Measurements from ENCODE around the gene ZNF366.

Gene ZNF366

DNA sequence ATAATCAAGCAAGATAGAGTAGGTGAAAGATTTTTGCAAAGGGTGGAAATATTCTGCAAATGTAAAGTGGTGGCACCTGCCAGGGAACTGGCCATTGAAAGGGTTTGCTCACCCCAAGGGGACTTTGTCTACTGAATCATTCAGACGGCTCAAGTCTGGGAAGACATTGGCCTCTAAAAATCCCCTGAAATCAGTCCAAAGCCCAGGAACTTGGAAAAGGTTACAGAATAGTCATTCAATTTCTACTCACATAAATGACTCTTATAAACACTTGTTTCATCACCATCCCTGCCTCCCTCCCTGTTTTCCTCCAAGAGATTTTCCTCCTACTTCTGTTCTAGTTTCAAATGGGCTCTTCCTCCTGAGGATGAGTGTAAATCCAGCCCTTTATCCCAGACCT lies 28.5 kb downstream of the ZNF366 start:
- no peak overlapping the region for H3K9ac ChIP-seq (ENCODE audit: low read depth, low read length, poor library complexity, severe bottlenecking)
- no peaks in the 10 kb centered on the region for H4K20me1 ChIP-seq (ENCODE audit: insufficient read depth, low read length, poor library complexity, severe bottlenecking)
- H3F3A ChIP-seq (ENCODE audit: low read depth): no peaks in the 10 kb centered on the region
- no peaks in the 10 kb centered on the region for H3K4me1 ChIP-seq (ENCODE audit: insufficient read depth, low read length, poor library complexity, severe bottlenecking)
- H3K9me2 ChIP-seq (replicated peaks; ENCODE audit: low read depth, low read length): no peaks in the 10 kb centered on the region
- no peak overlapping the region for H3K4me2 ChIP-seq (ENCODE audit: low read depth, low read length, poor library complexity, severe bottlenecking)
- no peaks in the 10 kb centered on the region for H3K27me3 ChIP-seq (ENCODE audit: insufficient read depth, low read length, poor library complexity, severe bottlenecking)
- no peaks in the 10 kb centered on the region for H3K9me3 ChIP-seq (ENCODE audit: insufficient read depth, low read depth, low read length)
- H3K79me2 ChIP-seq (ENCODE audit: insufficient read depth, low read length): no peaks in the 10 kb centered on the region
- H3K4me3 ChIP-seq (ENCODE audit: low read length, poor library complexity, severe bottlenecking): no peak overlapping the region
- TF ChIP-seq EZH2phosphoT487 (IDR thresholded peaks at IDR 0.05; ENCODE audit: borderline replicate concordance): no peak
- TF ChIP-seq, protein P1, sequence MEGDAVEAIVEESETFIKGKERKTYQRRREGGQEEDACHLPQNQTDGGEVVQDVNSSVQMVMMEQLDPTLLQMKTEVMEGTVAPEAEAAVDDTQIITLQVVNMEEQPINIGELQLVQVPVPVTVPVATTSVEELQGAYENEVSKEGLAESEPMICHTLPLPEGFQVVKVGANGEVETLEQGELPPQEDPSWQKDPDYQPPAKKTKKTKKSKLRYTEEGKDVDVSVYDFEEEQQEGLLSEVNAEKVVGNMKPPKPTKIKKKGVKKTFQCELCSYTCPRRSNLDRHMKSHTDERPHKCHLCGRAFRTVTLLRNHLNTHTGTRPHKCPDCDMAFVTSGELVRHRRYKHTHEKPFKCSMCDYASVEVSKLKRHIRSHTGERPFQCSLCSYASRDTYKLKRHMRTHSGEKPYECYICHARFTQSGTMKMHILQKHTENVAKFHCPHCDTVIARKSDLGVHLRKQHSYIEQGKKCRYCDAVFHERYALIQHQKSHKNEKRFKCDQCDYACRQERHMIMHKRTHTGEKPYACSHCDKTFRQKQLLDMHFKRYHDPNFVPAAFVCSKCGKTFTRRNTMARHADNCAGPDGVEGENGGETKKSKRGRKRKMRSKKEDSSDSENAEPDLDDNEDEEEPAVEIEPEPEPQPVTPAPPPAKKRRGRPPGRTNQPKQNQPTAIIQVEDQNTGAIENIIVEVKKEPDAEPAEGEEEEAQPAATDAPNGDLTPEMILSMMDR (conservative IDR thresholded peaks at IDR 0.05; ENCODE audit: low read length): no peak
- no peak overlapping the region for H2AFZ ChIP-seq (ENCODE audit: low read length)
- H3K36me3 ChIP-seq (ENCODE audit: insufficient read depth, low read length): no peaks in the 10 kb centered on the region

DNA sequence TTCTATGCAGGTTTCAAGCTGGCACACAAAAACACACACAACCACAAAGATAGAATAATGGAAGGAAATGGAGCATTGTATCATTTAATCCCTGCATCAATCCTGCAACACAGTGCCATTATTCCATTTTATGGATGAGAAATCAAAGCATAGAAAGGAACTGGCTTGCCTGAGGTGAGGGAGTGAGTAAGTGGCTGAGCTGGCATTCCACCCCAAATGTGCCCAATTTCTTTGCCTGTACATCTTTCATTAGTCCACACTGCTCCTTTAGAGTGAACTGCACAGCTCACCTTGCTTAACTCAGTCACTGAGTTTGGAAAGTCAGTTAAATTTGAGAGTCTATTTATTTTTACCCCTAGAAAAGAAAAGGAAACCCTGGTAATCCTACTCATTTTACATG lies 28.9 kb downstream of the ZNF366 start:
- H2AFZ ChIP-seq (ENCODE audit: low read length): no peak overlapping the region
- no peak overlapping the region for H3K4me3 ChIP-seq (ENCODE audit: low read length, poor library complexity, severe bottlenecking)
- no peaks in the 10 kb centered on the region for H3K36me3 ChIP-seq (ENCODE audit: insufficient read depth, low read length)
- H3K4me1 ChIP-seq (ENCODE audit: insufficient read depth, low read length, poor library complexity, severe bottlenecking): no peaks in the 10 kb centered on the region
- H3K4me2 ChIP-seq (ENCODE audit: low read depth, low read length, poor library complexity, severe bottlenecking): no peak overlapping the region
- no peaks in the 10 kb centered on the region for H3K9me3 ChIP-seq (ENCODE audit: insufficient read depth, low read depth, low read length)
- H3K9ac ChIP-seq (ENCODE audit: low read depth, low read length, poor library complexity, severe bottlenecking): no peak overlapping the region
- H3K9me2 ChIP-seq (replicated peaks; ENCODE audit: low read depth, low read length): no peaks in the 10 kb centered on the region
- H3K79me2 ChIP-seq (ENCODE audit: insufficient read depth, low read length): no peaks in the 10 kb centered on the region
- H4K20me1 ChIP-seq (ENCODE audit: insufficient read depth, low read length, poor library complexity, severe bottlenecking): no peaks in the 10 kb centered on the region
- TF ChIP-seq, protein P1 (conservative IDR thresholded peaks at IDR 0.05; ENCODE audit: low read length): no peak
- TF ChIP-seq EZH2phosphoT487 (IDR thresholded peaks at IDR 0.05; ENCODE audit: borderline replicate concordance): no peak
- no peaks in the 10 kb centered on the region for H3K27me3 ChIP-seq (ENCODE audit: insufficient read depth, low read length, poor library complexity, severe bottlenecking)
- H3F3A ChIP-seq (ENCODE audit: low read depth): no peaks in the 10 kb centered on the region

DNA sequence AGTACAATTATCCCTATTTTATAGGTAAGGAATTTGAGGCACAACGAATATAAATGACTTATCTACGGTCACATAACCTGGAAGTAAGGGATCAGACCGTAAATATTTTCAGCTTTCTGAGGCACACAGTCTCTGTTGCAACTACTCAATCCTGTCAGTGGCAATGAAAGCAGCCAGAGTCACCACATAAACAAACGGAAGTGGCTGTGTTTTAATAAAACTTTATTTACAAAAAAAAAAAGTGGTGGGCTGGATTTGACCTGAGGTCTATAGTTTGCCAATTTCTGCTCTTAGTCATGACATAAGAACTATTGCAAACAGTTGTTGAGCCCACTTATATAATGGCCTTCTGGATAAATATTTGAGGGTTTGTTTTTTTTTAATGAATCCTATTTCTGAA lies 29.6 kb downstream of the ZNF366 start:
- no peaks in the 10 kb centered on the region for H3K36me3 ChIP-seq (ENCODE audit: insufficient read depth, low read length)
- H4K20me1 ChIP-seq (ENCODE audit: insufficient read depth, low read length, poor library complexity, severe bottlenecking): no peaks in the 10 kb centered on the region
- no peaks in the 10 kb centered on the region for H3K79me2 ChIP-seq (ENCODE audit: insufficient read depth, low read length)
- no peak overlapping the region for H3K4me2 ChIP-seq (ENCODE audit: low read depth, low read length, poor library complexity, severe bottlenecking)
- H2AFZ ChIP-seq (ENCODE audit: low read length): no peak overlapping the region
- TF ChIP-seq, protein P1 (conservative IDR thresholded peaks at IDR 0.05; ENCODE audit: low read length): no peak
- TF ChIP-seq EZH2phosphoT487 (IDR thresholded peaks at IDR 0.05; ENCODE audit: borderline replicate concordance): no peak
- H3K9me2 ChIP-seq (replicated peaks; ENCODE audit: low read depth, low read length): no peaks in the 10 kb centered on the region
- H3K4me1 ChIP-seq (ENCODE audit: insufficient read depth, low read length, poor library complexity, severe bottlenecking): no peaks in the 10 kb centered on the region
- H3F3A ChIP-seq (ENCODE audit: low read depth): no peaks in the 10 kb centered on the region
- no peaks in the 10 kb centered on the region for H3K9me3 ChIP-seq (ENCODE audit: insufficient read depth, low read depth, low read length)
- no peak overlapping the region for H3K4me3 ChIP-seq (ENCODE audit: low read length, poor library complexity, severe bottlenecking)
- no peak overlapping the region for H3K9ac ChIP-seq (ENCODE audit: low read depth, low read length, poor library complexity, severe bottlenecking)
- H3K27me3 ChIP-seq (ENCODE audit: insufficient read depth, low read length, poor library complexity, severe bottlenecking): no peaks in the 10 kb centered on the region
